ENCODE measurements around the gene NDUFS6.

The NDUFS6 gene

GRCh38 chr5:1801222-1801966 is at the start of gene NDUFS6:
TSS of gene NDUFS6 (plus strand) at chr5:1801407. CDS start at chr5:1801418, 11 bp downstream.
- DNase-seq, result peak; percentile 34

- DNase-seq, result no peak
Observed at GRCh38 chr5:1751864-1752822, 49.1 kb upstream of the NDUFS6 start.

GRCh38 chr5:1752881-1753280 is 48.3 kb upstream of the NDUFS6 start:
- DNase-seq, result no peak

DNA sequence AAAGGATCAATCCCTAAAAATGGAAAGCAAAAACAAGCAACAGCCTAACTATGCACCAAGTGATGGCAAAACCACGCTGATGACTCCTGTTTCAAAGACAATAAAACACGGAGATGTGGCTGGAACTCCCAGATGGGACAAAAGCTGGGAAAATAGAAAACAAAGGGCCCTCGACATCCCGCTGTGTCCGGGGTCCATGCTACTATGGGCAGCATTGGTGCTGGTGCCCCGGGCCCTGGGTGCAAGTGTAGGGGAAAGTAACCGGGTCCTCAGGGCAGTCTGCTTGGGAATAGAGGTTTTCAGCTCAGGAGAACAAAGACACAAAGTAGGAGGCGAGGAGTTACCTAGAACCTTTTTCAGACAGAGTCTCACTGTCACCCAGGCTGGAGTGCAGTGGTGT is 47.7 kb upstream of the NDUFS6 start:
- DNase-seq, result no peak

GRCh38 chr5:1754531-1755220 is 46.5 kb upstream of the NDUFS6 start:
- no peak for DNase-seq

DNA sequence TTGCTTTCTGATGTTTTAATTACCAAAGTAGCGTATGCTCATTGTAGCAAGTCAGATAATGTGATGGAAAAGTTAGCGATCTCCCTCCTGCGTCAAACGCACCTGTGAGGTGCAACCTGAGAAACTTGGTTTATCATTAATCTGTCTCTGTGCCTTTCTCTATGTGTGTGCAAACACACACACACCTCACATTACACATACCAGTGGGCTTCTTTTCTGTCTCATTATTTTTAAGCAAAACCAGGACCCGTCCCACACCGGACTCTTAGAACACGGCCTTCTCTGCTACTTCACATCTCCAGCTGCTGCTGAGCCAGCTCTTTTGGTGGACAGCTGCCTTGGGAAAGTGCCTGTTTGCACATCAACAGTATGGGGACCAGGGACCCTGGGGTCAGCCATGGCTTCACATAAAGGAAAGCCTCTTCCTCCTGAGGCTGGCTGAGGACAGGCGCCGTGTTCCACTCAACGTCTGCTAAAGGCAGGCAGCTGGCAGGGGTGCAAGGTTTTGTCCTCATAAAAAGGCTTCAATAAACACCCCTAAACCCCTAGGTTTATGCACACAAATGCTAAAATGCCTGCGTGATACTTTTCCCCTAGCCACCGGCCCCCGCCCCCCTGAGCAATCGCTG is 45.8 kb upstream of the NDUFS6 start:
- no peak for DNase-seq

DNA sequence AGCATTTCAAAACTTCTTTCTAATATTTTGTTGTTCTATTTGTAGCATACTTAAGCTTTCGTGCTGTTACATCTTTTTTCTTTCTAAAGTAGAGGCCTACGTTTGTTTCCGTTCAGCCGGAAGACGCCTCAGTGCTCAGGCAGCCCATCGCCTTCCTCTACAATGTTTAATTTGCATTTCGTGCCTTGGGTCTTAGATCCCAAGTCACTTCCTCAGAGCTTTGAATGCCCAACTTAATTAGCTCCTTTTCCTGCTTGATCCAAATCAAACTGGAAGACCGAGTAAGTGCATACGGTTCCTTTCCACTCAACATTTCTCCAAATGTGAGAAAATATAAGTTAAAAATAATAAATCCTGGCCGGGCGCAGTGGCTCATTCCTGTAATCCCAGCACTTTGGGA is 44.7 kb upstream of the NDUFS6 start:
- DNase-seq, result no peak

DNA sequence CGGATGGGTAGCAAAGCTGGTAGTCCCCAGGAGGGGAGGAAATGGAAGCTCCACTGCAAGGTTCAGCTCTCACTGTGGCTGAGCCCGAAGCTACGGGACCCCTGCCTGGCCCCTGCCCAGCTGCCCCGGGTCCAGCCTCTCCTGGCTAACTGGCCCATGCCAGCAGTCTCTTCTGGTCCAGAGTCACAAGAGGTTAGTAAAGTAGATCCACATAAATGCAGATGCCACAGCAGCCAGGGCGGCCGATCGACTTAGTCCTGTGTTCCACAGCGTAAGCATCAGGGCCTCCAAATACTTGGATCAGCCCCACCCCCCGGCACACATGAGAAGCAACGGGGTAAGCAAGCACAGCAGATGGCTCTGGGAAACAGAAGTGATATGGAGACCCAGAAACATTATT is 43.7 kb upstream of the NDUFS6 start:
- no peak for DNase-seq

DNA sequence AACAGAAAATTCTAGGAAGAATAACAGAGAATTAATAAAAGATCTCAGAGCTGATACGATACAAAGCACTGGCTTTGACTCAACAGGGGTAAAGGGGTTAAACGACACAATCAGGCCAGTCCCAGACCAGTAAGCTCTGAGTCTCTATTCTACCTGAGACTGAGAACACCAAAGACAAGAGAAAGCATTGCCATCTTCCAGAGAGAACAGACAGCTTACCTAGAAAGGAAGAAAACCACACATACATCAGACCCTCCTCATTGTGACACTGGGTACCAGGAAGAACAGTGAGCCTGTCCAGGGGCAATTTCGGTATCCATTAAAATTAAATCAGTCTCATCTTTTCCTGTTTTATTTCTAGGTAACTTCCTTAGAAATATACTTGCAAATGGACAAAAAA is 42.6 kb upstream of the NDUFS6 start:
- no peak for DNase-seq

DNA sequence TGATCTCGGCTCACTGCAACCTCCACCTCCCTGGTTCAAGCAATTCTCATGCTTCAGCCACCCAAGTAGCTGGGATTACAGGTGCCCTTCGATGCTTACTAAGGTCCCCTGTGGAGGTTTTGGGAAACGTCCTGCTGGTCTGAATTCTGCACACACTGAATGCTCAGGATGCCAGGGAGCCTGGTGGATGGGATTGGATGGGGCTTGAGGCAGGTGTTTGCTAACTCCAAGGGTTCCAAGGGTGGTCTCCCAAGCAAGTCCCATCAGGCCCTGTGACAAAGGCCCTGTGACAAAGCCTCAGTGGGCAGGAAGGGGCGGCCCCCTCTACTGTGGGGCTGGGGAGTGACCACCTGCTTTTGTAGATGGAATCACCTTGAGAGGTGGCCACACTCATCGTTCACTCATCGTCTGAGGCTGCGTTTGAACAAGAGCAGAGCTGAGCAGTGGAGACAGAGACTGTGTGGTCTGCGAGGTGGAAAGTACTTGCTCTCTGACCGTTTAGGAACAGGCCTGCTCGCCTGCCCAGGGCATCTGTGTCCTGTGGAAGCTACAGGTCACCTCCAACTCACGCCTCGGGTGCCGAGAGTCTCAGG is 41.7 kb upstream of the NDUFS6 start:
- DNase-seq, result no peak

DNA sequence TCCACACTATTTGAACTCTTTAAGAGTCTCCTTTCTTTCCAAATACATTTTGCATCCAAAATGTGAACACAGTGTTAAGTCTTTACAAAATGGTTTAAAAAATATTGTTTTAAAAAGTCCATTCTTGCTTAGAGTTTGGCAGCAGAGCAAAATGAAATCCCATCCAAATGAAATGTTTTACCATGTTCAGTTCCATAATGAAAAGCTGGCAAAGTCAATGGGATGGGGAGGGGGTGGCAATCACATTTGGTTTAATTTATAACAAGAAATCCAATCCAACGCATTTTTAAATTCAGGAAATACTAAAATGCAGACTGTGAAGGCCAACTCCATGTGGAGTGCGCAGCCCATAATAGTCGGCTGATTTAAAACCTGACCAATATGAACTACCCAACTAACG is 41.0 kb upstream of the NDUFS6 start:
- no peak for DNase-seq

DNA sequence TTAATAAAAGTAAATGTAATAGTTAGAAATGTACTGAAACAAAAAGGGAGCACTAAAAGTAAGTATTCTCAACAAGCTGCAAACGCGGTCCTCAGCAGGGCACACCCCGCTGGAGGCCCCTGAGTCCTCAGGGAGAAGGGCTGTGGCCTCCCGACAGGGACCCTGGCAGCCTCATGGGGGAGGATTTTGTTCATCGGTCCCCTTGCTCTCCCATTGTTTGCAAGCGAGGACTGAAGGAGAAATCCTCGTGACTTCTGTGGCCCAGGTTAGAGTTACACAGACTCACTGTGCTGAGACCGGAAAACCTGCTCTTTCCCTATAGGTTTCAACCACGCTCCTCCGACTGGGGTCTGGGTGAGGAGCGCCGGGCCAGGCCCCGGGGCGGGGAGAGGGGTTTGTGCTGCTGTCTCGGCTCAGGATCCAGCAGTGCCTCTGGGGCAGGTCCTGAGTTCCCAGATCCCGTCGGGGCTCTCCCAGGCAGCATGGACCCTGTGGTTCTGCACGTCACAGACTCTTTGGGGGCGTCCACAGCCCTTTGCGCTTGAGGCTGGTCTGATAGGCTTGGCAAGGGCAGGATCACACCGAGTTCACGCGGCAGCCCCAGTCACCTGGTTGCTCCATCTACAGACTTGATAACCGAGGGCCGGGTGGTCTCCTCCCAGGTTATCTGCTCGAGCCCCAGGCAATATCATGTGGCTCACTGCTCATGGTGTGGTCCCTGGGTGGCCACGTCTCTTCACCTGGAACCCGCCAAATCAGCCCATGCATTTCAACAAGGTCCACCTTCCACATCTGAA is 40.4 kb upstream of the NDUFS6 start:
- no peak for DNase-seq

DNA sequence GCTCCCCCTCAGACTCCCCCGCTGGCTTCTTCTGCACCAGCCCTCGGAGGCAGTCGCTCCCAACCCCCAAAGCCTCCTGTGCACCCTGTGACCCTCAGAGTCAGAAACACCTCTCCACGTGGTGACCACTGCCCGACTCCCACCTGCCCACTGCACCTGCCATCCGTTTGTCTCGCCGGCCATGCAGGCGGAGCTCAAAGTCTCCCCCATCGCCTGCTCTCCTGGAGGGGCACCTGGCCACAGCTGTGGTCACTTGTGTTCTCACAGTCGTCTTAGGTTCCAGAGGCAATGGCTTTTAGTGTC is 39.8 kb upstream of the NDUFS6 start:
- no peak for DNase-seq

- no peak for DNase-seq
Observed at GRCh38 chr5:1762121-1762882, 38.9 kb upstream of the NDUFS6 start.

DNA sequence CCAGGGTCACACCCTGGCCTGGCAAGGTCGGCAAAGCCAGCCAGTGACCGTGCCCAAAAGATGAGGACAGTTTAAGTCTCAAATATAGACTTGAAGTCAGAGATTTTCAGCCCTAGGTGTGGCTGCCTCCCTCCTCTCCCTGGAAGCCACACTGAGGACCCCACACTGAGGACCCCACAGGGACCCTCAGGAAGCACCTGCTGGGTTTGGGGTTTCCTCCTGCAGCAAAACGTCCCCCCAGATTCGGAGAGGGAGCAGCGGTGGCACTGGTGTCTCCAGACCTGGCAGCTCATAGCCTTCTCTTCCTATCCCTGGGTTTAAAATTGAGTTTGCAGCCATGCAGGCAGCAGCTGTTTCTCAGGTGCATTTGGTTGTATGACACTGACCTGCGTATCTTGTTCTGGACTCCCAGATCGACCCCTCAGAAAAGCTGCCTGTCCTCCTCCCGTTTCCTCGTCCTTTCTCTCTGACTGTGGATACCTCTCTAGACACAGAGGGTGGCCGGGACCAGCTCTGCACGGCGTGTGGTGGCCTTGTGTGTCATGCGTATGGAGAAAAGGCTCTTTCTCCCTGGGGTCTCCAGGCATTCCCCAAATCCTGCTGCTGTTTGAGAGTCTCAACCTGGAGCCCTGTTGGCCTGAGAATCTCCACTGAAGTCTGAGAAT is 38.2 kb upstream of the NDUFS6 start:
- no peak for DNase-seq

DNA sequence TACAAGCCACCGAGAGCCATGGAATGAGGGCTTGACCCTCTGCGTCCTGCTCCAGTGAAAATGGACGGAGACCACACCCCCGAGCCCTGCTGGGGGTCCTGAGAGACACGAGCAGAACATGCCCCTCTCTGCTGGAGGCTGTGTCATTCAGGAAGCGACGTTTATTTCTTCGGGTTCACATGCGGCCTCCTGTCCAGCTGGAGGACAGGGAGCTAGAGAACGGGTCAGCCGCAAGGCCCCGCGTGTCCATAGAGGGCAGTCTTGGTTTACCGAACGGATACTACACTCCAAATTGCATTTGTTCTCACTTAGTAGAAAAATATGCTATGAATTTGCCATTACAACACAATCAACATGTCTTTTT is 37.7 kb upstream of the NDUFS6 start:
- peak; percentile 17 for DNase-seq

- DNase-seq, result no peak
Observed at GRCh38 chr5:1763960-1764605, 37.1 kb upstream of the NDUFS6 start.

DNA sequence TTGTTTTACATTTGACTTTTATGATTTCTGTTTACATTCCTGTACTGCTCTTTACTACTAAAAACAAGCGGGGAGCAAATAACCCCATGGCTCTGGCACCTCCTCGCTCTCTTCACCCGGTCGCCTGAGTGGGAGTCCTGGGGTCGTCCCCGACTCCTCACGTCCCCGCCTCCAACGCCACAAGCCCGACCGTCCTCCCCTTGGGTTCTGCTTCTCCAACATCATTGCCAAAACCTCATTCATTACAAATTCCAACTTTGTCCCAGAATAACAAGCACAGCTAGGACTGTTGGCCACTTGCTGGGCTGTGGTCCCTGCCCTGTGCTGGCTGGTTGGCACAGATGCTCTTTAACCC is 36.6 kb upstream of the NDUFS6 start:
- no peak for DNase-seq

DNA sequence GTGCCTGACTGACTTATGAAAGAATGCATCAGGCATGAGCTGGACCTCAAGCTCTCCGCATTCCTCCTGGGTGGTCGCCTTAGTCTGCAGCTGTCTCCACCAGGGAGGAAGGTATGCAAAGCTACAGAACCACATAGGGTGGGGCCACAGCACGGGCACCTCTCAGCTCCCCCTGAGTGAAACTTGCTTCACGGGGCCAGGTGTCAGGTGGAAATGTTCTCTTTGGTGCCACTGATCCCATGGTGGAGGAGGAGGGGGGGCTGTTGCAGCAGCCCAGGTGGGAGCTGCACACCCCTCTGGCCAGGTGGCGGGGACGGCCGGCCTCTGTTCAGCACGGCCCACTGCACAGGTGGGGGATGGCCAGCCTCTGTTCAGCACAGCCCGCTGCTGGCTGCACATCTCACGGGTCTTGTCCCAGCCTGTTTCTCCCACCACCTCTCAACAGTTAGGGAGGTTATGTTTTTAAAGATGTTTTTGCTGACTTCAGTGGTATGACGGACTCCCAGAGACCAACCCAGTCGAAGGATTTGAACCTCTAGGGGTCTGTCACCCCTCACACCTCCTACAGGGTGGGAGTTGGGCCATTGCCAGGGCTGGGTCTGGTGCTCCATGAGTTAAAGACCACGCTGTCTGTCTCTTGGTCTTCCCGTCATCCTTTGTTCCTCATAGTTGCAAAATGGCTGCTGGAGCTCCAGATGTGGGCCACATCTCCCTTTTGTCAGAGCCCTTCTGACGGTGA is 35.9 kb upstream of the NDUFS6 start:
- no peak for DNase-seq

DNA sequence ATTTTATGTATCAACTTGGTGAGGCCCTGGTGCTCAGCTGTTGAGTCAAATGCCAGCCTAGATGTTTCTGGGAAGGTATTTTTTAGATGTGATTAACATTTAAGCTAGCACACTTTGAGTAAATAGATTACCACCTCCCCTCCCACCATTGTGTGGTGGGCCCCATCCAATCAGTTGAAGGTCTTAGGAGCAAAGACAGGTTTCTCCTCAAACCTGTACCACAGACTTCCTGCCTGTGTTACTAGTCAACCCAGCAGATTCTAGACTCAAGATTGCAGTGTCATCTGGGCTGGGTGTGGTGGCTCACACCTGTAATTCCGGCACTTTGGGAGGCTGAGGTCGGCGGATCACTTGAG is 35.3 kb upstream of the NDUFS6 start:
- no peak for DNase-seq
